Stimulated activated naive CD8-positive, alpha-beta T cell treated with anti-CD3 and anti-CD28 coated beads, Interleukin-15, Interleukin-2, amounts not matched to agents 100 U/mL and 50 U/mL, for 24 hours (primary cell): ENCODE results near the gene CXCL6.

ENCODE experiments used
- ATAC-seq: fragments of 150-1000 bp; cut with Tn5 transposase; one replicate; pipeline ENCODE4 v1.10.0; 2021
- DNase-seq: peaks from one replicate; pipeline ENCODE4 v3.0.0; 2021

CXCL6 gene

DNA sequence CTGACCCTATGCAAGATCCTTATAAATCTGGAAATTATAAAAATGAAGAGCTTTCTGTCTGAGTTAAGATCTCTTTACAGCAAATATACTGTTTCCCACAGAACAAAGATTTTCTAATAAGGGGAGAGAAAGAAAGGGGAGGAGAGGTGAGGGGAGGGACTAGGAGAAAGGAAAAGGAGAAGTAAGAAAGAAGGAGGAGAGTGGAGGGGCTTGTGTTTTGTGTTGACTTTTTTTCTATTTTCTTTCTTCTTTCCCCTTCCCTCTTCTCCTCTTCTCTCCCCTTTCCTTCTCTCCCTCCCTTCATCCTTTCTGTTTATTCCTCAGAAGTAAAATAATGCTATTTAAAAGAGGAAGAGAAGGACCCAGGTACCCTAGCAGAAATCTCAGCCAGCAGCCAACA is 6.2 kb downstream of the CXCL6 start:
- DNase-seq (no peak), ATAC-seq (no peak)

DNA sequence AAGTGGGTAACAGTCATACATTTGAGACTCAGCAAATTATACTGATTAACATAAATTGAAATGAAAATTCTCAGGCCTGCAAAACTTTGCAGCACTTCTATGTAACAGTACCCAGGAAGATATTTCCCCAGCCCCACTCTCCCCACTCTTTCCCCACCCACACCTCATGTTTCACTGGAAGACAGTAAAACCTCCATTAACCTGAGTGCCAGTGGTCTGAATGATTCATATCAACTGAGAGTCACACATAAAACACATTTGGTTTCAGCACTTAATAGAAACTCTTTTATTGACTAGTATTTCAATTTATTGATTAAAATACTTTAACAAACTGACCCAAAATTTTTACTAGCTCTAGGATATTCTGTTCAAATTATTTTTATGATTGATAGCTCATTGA is 6.9 kb downstream of the CXCL6 start:
- no peak for ATAC-seq
- no peak for DNase-seq

- ATAC-seq (no peak), DNase-seq (no peak)
Observed at GRCh38 chr4:73844345-73844744, 7.9 kb downstream of the CXCL6 start.

DNA sequence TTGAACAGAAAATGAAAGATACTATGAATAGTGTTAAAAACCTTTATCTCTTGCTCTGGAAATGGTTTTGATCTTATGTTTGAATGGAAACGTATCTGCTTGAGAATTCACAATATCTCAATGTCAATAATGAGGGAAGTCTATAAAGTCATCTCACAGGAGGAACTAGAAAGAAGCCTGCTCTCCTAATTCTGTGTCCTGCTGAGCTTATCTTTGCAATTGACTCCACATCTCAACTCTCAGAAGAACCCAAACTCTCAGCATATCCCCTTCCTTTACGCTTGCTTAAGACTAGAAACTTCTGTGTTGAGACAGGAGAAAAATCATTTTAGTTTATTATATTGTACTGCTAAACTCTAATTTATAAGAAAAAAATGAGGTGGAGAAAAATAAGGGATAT is 8.3 kb downstream of the CXCL6 start:
- ATAC-seq (no peak), DNase-seq (no peak)

GRCh38 chr4:73847526-73848182 is 11.2 kb downstream of the CXCL6 start:
- no peak for ATAC-seq
- DNase-seq, result no peak

GRCh38 chr4:73848183-73848777 is 11.8 kb downstream of the CXCL6 start:
- no peak for DNase-seq
- no peak for ATAC-seq

DNA sequence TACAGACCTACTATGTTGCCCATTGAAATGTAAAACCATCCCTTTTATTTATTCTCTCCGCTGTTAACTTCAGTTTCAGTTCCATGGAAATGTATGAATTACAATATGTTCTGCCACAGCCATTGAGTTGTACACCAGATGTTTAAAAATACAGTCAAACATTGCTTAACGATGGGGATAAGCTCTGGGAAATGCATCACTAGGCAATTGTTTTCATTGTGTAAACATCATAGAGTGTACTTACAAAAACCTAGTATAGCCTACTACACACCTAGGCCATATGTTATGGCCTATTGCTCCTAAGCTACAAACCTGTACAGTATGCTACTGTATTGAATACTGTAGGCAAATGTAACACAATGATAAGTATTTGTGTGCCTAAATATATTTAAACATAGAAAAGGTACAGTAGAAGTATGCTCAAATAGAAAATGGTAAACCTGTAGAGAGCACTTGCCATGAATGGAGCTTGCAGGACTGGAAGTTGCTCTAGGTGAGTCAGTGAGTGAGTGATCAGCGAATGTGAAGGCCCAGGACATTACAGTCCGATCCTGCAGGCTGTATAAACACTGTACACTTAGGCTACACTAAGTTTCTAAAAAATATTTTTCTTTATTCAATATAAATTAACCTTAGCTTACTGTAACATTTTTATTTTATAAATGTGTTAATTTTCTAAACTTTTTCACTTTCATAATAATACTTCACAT is 13.9 kb downstream of the CXCL6 start:
- no peak for DNase-seq
- no peak for ATAC-seq

DNA sequence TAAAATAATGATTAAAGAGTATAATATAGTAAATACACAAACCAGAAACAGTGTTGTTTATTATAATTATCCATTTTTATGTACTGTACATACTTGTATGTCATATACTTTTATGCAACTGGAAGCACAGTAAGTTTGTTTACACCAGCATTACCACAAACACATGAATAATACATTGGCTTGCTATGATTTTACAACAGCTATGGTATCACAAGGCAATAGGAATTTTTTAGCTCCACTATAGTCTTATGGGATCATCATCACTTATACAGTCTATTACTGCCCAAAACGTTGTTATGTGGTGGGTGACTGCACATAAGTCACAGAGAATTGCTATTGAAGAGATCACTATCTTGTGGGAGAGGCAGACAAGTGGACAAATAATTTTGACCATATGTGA is 14.8 kb downstream of the CXCL6 start:
- DNase-seq (no peak), ATAC-seq (no peak)

DNA sequence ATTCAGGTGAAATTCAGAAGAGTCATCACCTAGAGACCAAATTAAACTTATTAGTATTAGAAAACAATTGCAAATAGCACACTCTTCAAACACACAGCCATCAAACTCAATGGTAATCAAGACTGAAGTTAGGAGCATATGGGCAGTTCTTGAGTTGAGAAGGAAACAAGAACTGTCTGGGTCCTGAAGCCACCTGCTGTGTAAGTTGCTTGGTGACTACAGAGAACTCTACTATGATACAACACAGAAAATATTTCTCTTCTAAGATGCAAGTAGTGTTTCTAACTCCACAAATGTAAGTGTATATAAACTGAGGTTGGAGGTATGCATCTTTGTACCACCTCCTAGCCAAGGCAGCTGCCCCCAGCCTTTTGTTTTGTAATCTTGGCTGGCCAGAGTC is 16.3 kb downstream of the CXCL6 start:
- DNase-seq, result no peak
- no peak for ATAC-seq

- ATAC-seq (no peak), DNase-seq (no peak)
Observed at GRCh38 chr4:73853246-73853704, 16.8 kb downstream of the CXCL6 start, which contains the start of gene PF4V1. Gene PF4V1 (plus strand): TSS chr4:73853296. CDS start chr4:73853363, 67 bp downstream.

DNA sequence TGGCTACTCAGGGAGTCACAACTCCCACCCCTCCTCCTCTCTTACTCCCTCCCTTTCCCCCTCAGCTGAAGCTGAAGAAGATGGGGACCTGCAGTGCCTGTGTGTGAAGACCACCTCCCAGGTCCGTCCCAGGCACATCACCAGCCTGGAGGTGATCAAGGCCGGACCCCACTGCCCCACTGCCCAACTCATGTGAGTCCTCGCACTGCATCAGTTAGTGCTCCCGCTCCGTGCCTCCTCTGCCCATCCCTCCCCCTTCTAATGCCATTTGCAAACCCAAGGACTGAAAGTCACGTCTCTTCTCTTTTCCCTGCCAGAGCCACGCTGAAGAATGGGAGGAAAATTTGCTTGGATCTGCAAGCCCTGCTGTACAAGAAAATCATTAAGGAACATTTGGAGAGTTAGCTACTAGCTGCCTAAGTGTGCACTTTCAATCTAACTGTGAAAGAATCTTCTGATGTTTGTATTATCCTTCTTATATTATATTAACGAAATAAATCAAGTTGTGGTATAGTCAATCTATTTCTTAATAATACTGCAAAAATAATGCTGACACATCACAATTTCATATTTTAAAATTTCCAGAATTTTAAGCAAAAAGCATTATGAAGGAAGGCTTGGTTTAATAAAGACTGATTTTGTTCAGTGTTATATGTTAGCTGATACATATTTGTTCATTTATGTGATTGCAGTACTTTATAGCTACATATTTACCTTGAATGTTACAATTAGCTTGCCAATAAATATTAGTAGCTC is 17.4 kb downstream of the CXCL6 start:
- no peak for ATAC-seq
- no peak for DNase-seq

DNA sequence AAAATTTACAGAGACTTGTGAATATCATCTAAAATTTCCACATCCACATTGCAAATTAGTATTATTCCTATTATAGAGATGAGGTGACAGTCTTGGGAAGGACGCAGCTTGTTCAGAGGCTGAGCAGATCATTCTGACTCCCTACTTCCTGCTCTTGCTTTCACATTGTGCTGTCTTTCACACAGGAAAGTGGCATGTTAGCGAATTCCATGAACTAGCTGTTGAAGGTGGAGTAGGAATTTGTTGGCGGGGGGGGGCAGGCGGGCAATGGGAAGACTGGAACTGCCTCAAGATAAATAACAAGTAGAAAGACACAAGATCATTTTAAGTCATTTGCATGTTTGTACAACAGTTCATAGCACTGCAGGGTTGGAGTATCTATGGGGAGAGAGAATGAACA is 18.9 kb downstream of the CXCL6 start:
- ATAC-seq, result no peak
- no peak for DNase-seq

DNA sequence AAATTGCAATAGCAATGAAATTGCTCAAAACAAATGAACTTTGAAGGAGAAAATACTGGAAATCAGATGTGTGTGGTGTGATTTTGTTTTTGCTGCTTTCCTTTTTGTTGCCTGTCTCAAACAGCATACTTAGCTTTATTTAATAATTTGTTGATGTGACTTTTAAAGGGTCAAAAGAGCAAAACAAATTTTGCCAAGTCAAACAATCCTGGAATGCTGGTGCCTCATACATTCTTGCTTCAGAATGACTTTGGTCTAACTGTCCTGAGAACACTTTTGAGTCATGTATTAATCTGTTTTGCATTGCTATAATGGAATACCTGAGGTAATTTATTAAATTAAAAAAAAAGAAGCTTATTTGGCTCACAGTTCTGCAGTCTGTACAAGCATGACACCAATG is 20.0 kb downstream of the CXCL6 start:
- no peak for DNase-seq
- ATAC-seq, result no peak

GRCh38 chr4:73859614-73860088 is 23.2 kb downstream of the CXCL6 start:
- DNase-seq (no peak), ATAC-seq (no peak)

GRCh38 chr4:73860181-73860580 is 23.7 kb downstream of the CXCL6 start:
- ATAC-seq, result no peak

GRCh38 chr4:73860917-73861316 is 24.4 kb downstream of the CXCL6 start:
- ATAC-seq (no peak), DNase-seq (no peak)

More at GRCh38 chr4:73860181-73860580, 23.7 kb downstream of the CXCL6 start:
- DNase-seq, result no peak

GRCh38 chr4:73862322-73862721 is 25.8 kb downstream of the CXCL6 start:
- DNase-seq, result no peak
- no peak for ATAC-seq

DNA sequence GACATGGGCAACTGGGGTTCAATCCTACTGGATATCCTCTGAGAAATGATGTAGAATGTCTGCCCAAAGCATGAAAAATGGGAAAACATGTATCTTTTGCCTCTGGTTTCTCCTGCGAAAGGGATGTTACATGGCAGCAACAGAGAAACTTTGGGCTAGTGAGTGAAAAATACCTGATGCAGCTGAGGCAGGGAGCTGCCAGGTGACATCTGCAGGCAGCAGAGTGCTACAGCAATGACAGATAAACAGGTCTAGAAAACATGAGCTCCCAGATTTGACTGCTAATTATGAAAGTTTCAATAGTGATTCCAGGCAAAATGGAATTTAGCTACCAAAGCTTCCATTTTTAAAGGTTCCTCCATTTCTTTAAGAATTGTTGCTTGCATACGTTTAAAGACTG is 27.9 kb downstream of the CXCL6 start:
- DNase-seq (no peak), ATAC-seq (no peak)

GRCh38 chr4:73864961-73865360 is 28.5 kb downstream of the CXCL6 start:
- ATAC-seq (no peak), DNase-seq (no peak)

DNA sequence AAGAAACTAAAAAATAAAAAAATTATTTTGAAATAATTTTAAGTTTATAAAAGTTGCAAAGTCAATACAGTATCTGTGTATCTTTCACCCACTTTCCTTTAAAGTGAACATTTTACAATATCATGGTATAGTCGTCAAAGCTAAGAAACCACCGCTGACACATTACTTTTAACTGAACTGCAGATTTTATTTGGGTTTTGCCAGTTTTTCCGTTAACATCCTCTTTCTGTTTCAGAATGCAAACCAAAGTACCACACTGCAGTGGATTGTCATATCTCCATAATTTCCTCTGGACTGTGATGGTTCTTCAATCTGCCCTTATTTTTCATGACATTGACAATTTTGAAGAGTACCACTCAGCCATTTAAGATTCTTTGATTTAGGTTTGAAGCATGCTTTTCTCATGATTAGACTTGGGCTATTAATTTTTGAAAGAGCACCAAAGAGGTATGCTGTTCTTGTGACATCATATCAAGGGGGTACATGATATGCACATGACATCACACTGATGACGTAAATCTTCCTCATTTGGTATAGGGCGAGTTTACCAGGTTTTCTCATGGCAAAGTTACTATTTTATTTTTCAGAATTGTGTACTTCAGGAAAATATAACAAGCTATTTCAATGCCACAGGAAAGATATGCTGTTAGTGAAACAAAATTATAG is 29.1 kb downstream of the CXCL6 start:
- ATAC-seq, result no peak

DNA sequence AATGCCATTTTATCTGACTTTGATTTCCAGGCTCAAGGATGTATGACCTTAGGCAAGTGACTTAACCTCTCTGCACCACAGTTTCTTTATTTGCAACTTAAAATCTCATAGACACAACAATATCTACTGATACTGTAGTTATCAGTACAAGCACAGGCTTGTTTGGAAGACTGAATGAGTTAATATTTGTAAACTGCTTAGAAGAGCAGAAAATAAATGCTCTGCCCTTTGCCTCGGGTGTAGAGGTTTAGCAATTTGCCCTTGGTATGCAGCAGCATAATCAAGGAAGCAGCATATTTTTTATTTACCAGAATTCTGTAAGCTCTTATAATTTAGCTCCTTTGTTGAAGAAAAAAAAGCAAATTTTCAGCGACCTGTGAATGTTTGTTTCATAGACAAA is 29.8 kb downstream of the CXCL6 start:
- ATAC-seq (no peak), DNase-seq (no peak)

More for the DNA sequence above, 29.1 kb downstream of the CXCL6 start:
- no peak for DNase-seq

DNA sequence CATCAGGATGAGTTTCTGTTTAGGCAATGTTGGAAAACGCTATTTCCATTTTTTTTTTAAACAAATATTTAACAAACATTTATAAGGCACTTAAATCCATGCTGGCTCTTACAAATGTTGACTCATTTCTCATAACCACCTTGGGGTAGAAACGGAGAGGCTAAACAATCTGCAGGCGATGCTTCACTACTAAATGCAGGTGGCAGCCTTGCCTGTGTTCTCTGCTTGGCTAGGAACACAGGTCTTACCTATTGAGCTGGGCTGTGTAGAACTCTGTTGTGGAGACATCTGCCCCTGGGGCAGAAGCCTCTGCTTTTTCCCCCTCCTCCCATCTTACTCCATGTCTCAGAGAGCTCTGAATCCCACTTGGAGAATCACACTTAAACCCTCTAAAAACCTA is 31.3 kb downstream of the CXCL6 start:
- no peak for ATAC-seq
- no peak for DNase-seq
